Coronary artery (tissue), 2 donors: Measurements from ENCODE around the gene KCNK2.

ENCODE experiments used
- DNase-seq: peaks from one replicate; pipeline ENCODE4 v3.0.0-alpha.2; 2017; ENCODE audit warnings: low spot score
- H3K27ac ChIP-seq, 2 donors: fragments of 200-600 bp; sonication (generic); one replicate each; pipeline ENCODE4 v1.5.1; 2016 to 2019
- H3K4me3 ChIP-seq: fragments of 200-600 bp; sonication (generic); 2 replicates; pipeline ENCODE4 v1.5.1; 2016; ENCODE audit warnings: mild to moderate bottlenecking, moderate library complexity
- TF ChIP-seq, protein P1 (sequence below): fragments of 200-600 bp; sonication (generic); IDR thresholded peaks from one replicate; pipeline ENCODE4 v1.5.1; 2019; ENCODE audit warnings: antibody characterized with exemption

Gene KCNK2

DNA sequence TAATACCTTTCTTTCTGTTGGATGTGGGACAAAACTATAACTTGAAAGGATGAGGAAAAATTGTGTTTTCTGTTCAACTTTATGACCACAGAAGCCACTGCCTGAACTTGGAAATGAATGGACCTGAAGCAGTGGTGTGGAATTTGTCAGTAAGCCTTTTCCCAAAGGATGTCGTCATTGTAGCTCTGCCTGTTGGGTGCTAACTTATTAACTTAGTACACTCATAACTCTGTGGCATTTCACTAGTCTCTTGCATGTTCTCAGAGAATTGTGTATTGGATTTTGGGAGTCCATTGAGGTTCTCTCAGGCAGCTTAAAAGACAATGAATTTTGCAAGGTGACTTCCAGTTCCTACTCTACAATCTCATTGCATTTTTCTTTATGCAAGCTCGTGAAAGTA lies 49.6 kb downstream of the KCNK2 start:
- Histone ChIP-seq H3K4me3 (no peak overlapping the region), H3K27ac (no peak overlapping the region)
- TF ChIP-seq, protein P1, sequence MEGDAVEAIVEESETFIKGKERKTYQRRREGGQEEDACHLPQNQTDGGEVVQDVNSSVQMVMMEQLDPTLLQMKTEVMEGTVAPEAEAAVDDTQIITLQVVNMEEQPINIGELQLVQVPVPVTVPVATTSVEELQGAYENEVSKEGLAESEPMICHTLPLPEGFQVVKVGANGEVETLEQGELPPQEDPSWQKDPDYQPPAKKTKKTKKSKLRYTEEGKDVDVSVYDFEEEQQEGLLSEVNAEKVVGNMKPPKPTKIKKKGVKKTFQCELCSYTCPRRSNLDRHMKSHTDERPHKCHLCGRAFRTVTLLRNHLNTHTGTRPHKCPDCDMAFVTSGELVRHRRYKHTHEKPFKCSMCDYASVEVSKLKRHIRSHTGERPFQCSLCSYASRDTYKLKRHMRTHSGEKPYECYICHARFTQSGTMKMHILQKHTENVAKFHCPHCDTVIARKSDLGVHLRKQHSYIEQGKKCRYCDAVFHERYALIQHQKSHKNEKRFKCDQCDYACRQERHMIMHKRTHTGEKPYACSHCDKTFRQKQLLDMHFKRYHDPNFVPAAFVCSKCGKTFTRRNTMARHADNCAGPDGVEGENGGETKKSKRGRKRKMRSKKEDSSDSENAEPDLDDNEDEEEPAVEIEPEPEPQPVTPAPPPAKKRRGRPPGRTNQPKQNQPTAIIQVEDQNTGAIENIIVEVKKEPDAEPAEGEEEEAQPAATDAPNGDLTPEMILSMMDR = no peak
- no peak for DNase-seq

DNA sequence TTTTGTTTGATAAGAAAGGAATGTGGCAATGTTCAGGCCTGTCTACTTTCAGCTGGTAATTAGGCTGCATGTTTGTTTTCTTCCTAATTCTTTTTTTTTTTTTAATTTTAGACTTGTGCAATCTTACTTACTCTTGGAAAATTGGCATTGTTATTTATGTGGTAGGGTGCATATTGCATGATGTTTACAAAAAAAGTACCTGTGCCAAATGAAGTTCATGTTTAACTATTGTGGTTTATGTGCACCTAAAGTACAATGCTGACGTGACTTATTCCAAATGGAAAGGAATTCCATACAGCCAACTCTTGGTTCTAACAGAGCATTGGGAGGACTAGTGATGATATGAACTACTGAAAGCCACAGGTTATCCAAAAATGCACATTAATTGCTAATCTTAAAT lies 51.0 kb downstream of the KCNK2 start:
- Histone ChIP-seq H3K27ac (no peak overlapping the region), H3K4me3 (no peak overlapping the region)
- TF ChIP-seq, protein P1 = no peak
- DNase-seq = no peak

DNA sequence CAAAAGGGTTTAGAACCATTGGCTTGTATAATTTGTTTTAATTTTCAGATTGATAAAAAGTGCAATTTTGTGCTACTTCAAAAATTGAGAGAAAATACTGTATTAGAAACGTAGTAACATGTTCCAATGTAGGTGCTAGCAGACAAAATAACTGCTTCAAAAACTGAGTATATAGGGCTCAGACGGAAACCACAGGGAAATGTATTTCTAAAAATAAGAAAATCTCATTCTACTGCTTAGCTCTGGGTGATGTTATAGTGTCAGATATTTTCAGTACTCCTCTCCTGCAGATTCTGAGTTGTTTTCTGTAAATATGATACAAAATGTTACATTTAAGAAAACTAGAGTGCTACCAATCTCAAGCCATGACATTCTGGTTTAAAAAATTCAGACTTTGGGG lies 55.4 kb downstream of the KCNK2 start:
- H3K27ac ChIP-seq = no peak overlapping the region
- DNase-seq = no peak
- H3K4me3 ChIP-seq = no peak overlapping the region
- TF ChIP-seq, protein P1 = no peak

DNA sequence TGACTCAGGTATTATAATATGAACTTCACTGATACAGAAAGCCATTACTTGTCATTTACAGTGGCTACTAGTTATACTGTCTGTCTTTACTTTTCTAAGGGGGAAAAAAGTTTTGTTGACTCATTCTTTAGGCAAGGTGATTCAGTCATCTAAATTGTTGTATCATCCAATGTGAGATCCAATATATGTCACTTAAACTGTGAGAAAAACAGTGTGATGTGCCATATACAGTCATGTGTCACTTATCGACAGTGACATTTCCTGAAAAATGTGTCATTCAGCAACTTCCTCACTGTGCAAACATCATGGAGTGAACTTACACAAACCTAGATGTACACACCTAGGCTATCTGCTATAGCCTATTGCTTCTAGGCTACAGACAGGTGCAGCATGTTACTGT lies 57.6 kb downstream of the KCNK2 start:
- Histone ChIP-seq H3K27ac (no peak overlapping the region), H3K4me3 (no peak overlapping the region)
- DNase-seq = no peak
- TF ChIP-seq, protein P1 = no peak

DNA sequence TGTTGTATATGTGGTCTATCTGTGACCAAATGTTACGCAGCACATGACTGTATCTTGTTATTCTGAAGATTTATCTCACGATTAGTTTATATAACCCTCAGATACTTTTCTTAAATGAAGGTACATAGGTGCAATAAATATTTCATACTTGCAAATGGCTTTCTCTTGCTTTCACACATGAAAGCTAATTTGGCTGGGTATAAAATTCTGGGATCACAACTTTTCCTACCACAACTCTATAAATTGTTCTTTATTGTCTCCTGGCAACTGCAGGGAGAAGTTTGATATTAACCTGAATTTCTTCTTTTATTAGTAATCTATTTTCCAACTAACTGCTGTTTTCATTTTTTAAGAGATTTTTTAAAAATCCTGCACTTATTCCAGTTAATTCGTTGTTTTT lies 58.9 kb downstream of the KCNK2 start:
- H3K4me3 ChIP-seq = no peak overlapping the region
- TF ChIP-seq, protein P1 = no peak
- DNase-seq = no peak
- H3K27ac ChIP-seq = no peak overlapping the region

DNA sequence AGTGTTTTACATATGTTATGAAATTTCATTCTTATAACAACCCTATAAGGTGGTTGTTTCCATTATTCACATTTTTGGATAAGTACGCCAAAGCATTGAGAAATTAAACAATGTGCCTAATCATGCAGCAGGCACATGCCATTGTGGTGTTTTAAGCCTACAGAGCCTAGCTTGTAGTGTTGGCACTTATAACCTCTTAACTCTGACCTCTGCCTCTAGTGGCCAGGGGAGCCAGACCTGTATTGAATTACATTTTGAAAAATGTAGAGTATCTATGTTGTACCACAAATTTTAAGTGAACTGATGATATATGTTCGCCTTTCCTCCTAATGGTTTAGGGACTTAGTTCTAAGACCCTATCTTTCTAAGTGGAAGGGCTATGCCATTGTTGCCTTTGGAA lies 61.0 kb downstream of the KCNK2 start:
- TF ChIP-seq, protein P1 = no peak
- Histone ChIP-seq H3K4me3 (no peak overlapping the region), H3K27ac (no peak overlapping the region)
- DNase-seq = no peak

DNA sequence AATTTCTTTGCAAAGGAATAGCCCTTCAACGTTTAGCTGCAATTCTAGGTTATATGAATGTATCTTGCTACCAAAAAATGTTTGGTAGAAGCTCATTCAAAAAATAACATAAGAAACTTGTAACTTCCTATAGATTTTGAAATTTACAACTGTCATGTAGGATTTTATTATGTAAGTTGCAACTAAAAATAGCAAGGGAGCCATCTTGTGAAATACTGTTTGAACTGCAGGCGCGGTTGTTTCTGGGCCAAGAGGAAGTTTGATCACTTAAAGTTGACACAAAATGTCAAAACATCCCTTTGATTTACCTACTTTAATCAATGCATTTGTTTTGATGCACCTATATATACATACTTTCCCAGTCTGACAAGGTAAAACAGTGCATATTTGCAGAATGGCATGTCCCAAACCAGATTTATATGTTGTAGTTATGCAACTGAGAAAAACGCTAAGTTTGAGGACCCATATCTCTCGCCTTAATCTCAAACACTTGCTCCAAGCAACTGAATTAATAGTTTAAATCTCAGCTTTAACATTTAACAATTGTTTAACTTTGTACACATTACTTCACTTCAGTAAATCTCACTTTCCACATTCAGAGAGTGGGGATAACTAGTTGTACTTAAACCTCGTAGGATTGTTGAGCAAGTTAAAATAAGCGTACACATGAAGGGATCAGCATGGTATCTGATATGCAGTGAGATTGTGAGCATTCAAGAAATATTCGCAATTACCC lies 63.9 kb downstream of the KCNK2 start:
- Histone ChIP-seq H3K27ac (no peak overlapping the region), H3K4me3 (no peak overlapping the region)
- DNase-seq = no peak
- TF ChIP-seq, protein P1 = no peak
